D341Med (cell line): ENCODE data around the gene VAV3.
"Not testable (repeated sequence)": the region's sequence is repeated elsewhere in the genome, so short reads cannot be mapped to it uniquely, and the experiment has no call there.

Source experiments
- DNase-seq: peaks from one replicate; pipeline ENCODE4 v3.0.0; 2012; ENCODE audit warnings: low spot score

VAV3 gene

DNA sequence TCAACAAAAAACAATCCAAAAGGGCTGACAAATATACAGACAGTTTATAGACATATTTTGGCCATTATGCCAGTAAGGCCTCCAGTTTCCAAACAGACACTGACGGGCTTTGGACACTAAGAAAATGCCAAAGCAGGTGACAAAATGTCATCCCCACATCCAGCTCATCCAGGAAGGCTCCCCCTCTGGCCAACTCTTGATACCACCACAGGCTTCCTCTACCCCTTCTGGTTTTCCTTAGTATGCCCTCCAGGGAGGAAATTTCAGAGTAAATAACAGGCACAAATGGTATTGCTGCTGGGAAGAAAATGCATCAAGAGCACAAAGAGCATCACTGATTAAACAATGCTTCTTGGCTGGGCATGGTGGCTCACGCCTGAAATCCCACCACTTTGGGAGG is 225.3 kb downstream of the VAV3 start:
- no peak for DNase-seq

- no peak for DNase-seq
Observed at GRCh38 chr1:107739201-107739600, 225.8 kb downstream of the VAV3 start.

DNA sequence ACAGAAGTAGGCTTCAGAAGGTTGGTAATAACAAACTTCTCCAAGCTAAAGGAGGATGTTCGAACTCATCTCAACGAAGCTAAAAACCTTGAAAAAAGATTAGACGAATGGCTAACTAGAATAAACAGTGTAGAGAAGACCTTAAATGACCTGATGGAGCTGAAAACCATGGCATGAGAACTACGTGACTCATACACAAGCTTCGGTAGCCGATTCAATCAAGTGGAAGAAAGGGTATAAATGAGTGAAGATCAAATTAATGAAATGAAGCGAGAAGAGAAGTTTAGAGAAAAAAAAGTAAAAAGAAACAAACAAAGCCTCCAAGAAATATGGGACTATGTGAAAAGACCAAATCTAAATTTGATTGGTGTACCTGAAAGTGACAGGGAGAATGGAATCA is 231.6 kb downstream of the VAV3 start:
- DNase-seq, result not testable (repeated sequence)

DNA sequence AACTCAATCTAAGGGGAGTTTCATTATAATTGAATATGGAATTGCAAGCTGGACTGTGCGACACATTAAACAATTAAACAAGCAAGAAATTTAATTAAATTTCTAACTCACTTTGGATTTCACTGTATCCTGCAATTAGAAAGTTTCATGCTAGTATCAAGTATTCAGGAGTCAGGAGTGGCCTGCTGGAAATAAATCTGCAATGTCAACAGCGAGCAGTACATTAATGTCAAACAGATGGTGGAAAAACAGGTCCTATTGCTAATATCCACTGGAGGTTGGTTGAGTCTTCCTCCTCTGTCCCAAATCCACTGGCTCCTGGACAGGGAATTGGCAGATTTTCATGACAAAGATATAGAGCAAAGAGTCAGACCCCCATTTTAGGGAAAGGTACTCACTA is 237.1 kb downstream of the VAV3 start:
- DNase-seq, result no peak

DNA sequence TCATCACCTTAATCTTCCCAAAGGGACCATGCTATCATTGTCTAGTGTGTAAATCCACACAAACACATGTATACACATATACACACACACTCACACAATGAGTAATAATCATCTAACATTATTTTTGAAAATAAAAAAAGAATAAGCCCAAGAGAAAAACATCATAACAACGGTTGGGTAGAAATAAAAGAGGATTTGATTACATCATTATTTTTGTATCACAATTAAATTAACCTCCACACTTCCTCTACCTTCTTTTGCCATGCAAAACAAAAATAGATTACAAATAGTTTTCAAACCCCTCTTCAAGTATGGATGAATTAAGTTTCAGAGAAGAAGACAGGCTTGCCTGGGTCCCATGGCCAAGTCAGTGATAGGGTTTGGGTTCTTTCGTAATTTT is 238.1 kb downstream of the VAV3 start:
- no peak for DNase-seq

DNA sequence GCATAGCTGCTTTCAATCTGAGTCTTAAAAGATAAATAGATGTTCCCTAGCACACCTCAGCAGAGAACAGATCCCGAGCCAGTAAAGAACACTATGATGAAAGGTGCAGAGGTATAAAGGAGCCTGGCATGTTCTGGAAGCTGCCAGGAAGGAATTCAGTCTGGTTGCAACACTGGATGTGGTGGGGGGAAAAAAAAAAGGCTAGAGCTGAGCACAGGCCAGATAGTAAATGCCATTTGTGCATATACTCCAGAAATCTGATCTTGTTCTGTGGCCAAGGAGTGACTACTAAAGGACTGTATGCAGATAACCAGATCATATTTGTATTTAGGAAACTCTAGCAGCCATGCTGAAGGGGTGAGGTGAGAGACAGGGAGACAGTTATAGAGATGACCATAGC is 240.3 kb downstream of the VAV3 start:
- DNase-seq, result no peak

DNA sequence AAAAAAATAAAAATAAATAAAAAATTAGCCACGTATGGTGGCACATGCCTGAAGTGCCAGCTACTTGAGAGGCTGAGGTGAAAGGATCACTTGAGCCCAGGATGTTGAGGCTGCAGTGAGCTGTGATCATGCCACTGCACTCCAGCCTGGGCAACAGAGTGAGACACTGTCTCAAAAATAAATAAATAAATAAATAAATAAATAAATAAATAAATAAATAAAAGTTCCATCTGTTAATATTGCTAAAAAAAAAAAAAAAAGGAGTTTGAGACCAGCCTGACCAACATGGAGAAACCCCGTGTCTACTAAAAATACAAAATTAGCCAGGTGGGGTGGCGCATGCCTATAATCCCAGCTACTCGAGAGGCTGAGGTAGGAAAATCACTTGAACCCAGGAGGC is 244.8 kb downstream of the VAV3 start:
- DNase-seq, result not testable (repeated sequence)

DNA sequence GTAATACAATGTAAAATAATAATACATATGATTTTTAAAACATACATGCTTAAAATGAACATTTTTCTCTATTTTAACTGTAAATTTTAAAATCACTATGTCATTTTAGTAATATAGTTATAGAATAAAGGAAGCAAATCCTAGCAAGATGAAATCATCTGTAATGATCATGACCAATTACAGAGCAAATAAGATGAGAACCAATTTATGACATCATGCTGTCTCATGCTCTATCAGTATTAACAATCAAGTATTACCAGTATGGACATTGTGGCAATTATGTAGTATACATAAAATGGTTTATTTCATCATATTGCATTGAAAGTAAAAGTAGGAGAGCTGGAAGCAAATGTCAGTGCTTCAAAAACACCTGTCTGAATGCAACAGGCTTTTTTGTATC is 255.0 kb downstream of the VAV3 start:
- no peak for DNase-seq

- DNase-seq, result no peak
Observed at GRCh38 chr1:107707111-107707510, 257.9 kb downstream of the VAV3 start.

DNA sequence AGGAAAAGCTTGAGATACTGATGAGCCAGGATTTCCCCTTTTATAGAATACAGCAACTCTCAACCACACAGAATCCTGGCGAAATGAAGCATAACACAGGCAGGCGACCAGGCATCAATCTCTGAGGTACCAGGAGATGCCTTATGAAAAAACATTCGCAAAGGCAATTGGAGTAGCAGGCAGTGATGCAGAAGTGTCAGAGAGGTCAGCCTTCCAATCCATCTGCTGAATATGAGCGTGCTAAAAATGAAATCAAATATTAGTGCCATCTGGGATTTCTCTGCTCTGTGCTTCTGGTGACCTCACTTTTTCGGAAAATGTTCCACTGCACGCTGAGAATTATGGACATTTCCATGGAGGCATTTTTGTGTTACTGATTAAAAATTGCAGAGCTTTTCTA is 258.8 kb downstream of the VAV3 start:
- DNase-seq, result no peak

GRCh38 chr1:107704911-107705310 is 260.1 kb downstream of the VAV3 start:
- no peak for DNase-seq

- DNase-seq, result no peak
Observed at GRCh38 chr1:107702946-107703571, 261.9 kb downstream of the VAV3 start.

- DNase-seq, result not testable (repeated sequence)
Observed at GRCh38 chr1:107700651-107701050, 264.3 kb downstream of the VAV3 start.

DNA sequence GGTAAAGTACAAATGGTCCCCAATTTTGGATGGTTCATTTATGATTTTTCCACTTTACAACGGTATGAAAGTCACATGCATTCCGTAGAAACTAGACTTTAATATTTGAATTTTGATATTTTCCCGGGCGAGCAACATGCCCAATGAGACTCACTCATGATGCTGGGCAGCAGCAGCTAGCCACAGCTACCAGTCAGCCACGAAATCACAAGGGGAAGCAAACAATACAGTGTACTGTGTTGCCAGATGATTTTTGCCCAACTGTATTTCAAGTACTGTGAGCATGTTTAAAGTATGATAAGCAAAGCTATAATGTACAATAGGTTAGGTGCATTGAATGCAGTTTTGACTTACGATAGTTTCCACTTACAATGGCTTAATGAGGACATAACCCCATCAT is 266.8 kb downstream of the VAV3 start:
- no peak for DNase-seq

DNA sequence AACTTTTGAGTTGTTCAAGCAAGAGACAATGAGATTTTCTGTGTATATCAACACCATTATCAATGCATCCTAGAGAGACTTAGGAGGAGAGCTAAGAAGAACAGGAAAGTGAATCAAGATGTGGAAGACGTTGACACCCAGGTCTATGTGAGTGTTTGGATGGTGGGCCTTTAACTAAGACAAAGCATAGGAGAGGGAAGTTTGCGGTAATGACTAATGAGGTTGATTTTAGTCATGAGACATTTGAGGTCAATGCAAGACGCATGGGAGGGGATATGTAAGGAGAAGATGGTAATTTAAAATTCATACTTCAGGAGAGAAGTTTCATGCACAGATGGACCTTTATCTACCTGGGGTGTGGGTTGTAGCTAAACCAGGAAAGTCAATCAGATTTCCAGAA is 269.6 kb downstream of the VAV3 start:
- DNase-seq, result no peak

DNA sequence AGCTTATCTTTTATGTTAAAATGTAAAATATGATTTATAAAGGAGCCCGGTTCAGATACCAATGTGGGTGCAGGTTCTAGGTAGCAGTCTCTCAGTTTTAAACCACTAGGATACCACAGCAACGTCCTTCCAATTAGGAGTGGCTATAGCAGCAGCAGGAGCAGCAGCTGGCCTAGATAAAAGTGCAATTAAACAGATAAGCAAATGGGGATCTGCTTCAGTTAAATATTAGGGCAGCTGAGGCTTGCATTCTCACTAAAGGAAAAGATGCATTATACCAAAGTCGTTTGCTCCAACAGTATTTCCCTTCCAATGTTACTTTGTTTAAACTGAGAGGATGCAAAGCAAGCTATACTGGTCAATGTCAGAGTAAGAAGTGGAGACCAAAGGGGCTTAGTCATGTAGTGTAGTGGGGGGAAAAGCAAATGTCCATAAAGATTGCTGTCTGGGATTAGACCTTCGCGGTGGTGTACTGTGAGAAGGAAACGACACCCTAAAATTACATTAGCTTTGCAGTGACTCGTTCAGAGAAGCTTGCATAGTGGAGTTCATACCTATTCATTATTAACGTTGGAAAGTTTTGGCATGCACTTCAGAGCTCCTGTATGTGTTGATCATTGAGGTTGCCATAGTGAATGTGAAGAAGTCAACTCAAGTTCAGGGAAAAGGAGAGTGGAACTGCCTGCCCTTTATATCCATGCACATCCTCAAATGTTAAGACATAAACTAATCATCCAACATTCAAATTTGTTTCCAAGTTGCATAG is 272.2 kb downstream of the VAV3 start:
- DNase-seq, result no peak

DNA sequence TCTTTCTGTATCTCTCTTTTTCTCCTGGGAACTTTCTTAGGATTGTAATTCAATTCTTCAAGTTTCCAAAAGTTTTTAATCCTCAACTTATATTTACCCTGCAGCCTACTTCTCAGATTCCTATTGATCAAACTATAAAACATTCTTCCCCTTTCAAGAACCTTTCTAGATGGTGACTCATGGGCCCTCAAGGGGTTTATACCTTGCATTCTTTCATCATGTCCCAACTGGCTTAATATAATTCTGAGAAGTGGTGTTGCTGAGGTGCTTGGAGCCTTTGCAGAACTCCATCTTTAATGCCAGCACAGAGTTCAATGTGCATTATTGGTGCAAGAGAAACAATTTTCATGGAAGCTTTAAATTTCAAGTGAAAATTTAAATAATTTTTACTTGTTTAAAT is 273.4 kb downstream of the VAV3 start:
- DNase-seq, result no peak

DNA sequence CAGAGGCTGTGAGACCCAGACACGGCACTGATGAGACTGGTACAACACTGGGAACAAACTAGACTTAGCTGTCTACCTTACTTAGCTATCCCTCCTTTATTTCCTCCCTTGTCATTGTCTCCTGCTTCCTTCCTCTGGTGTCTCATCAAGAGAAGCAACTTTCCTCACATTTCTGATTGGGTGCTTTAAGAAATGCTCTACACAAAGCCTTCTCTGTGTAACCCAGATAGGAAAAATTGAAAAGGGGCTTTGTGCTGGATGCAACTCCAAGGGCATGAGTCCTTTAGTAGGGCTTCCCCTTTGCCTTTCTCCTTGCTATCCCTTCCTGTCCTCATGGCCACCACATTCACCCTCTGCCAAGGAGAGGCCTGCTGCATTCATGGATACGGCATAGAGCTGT is 274.5 kb downstream of the VAV3 start:
- no peak for DNase-seq

DNA sequence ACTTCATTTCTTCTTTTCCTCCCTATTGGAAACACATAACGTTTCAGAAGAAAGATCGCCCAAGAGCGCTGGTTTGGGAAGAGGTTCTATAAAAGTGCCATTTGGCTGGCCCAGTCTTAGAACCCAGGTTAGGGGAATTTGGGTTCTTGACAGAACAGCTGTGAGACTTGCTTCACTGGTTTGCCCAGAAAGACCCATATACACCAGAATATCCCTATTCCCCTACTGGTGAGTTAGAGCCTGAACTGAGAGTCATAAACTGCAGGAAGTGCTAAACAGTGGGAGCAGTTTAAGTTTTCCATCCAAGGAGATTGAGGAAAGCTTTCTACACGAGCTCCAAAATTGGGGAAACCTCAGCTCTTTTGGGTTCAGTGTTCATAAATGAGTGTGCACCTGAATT is 275.2 kb downstream of the VAV3 start:
- no peak for DNase-seq

DNA sequence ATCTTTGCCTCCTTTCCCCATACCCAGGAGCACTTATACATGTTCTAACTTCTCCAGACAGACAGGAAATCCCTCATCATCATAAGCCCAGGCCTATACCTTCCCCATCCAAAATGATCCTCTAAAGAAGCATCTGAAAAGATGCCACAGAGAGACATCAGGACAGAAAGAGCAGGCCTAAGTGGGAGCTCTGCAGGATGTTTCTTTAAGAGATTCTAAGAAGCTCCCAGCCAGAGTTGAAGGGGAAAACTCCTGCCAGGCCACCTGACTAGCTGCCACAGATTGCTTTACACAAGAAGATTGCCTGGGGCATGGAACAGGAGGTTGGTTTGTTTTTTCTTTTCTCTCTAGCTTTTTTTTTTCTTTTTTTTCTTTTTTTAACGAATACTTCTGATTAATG is 275.8 kb downstream of the VAV3 start:
- no peak for DNase-seq

- no peak for DNase-seq
Observed at GRCh38 chr1:107687849-107688753, 276.9 kb downstream of the VAV3 start.

DNA sequence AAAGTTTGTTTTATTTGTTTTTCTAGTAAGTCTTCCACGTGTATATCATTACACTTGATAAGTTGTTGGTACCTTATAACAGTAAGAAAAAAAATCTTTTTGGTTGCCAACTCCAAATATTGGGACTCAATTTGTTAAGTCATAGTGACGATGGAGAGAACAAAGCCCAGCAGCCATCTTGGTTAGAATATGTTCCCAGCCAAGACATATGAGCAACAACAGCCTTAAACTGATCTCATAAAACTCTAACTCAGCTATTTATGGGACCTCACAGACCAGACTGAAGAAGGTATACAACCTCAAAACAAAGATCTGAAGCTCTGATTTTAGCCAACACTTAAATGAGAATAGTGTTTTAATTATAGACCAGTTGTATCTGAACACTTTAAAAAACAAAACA is 281.3 kb downstream of the VAV3 start:
- no peak for DNase-seq

GRCh38 chr1:107683191-107683657 is 281.8 kb downstream of the VAV3 start:
- no peak for DNase-seq
